ENCODE results near the gene TNFRSF14. TPM values are rescaled to one million over a fixed set of nuclear protein-coding genes. Genes with fewer than 3 reads are reported as not detected.

TNFRSF14 gene
- total and polyA plus RNA-seq, 2 of the 13 experiments (the other 11 are each of a cell fraction or from before 2014, with no cell fraction given) = 11.9 to 49.9 TPM

DNA sequence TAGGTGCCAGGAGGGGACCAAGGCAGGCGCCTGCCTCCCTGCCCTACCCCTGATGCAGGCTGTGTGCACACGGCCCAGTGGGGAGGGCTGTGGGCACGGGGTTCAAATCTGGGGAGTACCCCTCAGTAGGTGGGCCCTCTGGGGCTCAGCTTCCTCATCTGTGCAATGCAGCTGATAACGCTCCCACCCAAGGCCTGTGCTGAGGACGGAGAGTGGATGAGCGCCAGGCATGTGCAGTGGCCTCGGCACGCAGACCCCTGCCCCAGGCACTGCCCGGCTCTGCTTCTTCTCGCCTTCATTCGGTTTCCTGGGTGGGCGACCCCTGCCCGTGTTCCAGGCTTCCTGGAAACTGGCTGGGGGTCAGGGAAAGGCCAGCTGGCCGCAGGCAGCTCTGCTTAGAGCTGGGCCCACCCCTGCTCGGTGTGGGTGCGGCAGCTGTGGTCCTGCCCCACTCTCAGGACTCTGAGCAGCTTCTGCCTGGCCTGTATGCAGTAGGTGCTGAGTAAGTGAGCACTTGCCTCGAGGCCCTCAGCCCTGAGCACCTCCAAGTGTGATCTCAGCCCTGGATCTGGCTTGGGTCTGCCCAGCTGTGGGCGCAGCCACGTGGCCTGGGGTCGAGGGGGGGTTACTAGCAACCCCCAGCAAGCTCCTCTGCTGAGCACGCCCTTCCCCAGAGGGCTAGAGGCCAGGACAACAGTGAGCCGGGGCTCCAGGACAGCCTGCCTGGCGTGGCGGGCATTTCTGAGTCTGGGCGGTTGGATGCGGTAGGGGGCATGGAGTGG is 11.9 kb upstream of the TNFRSF14 start (continued):
- TF ChIP-seq ZHX2 (IDR thresholded peaks at IDR 0.05; ENCODE audit: low read depth) (no peak), ZHX2 (CRISPR knock-in tag; IDR thresholded peaks at IDR 0.05; ENCODE audit: borderline replicate concordance) (no peak), SP4 (CRISPR knock-in tag; IDR thresholded peaks at IDR 0.05) (0 out of 2 replicates have a peak, but pooled peaks have one; percentile 16), ZNF761 (CRISPR knock-in tag; conservative IDR thresholded peaks at IDR 0.05) (0 out of 2 replicates have a peak, but pooled peaks have one; percentile 41), ZEB1 (IDR thresholded peaks at IDR 0.05; ENCODE audit: insufficient replicate concordance, low read depth) (no peak), STAG1 (CRISPR knock-in tag; IDR thresholded peaks at IDR 0.05) (no peak), ZNF781 (CRISPR knock-in tag; IDR thresholded peaks at IDR 0.05; ENCODE audit: borderline replicate concordance, not compliant biosample characterization) (no peak), SAFB2 (CRISPR knock-in tag; IDR thresholded peaks at IDR 0.05; ENCODE audit: borderline replicate concordance, low read depth) (no peak), TOPORS (CRISPR knock-in tag; IDR thresholded peaks at IDR 0.05) (no peak), BRD4 (CRISPR knock-in tag; IDR thresholded peaks at IDR 0.05) (no peak), POLR2A (IDR thresholded peaks at IDR 0.05; ENCODE audit: insufficient read depth in 1 of 2, low read depth in 2 of 2, low read length in 2 of 2) (no peak), ZNF839 (CRISPR knock-in tag; IDR thresholded peaks at IDR 0.05; ENCODE audit: borderline replicate concordance) (no peak), ZNF446 (CRISPR knock-in tag; IDR thresholded peaks at IDR 0.05) (no peak), NFE2L1 (CRISPR knock-in tag; IDR thresholded peaks at IDR 0.05; ENCODE audit: borderline replicate concordance) (no peak), ARHGAP35 (CRISPR knock-in tag; IDR thresholded peaks at IDR 0.05; ENCODE audit: borderline replicate concordance) (no peak), AKAP8 (CRISPR knock-in tag; IDR thresholded peaks at IDR 0.05) (no peak), PITX1 (CRISPR knock-in tag; IDR thresholded peaks at IDR 0.05) (peak; percentile 45; the same call in 1 of the 2 replicates)
- TF ChIP-seq, protein P1, sequence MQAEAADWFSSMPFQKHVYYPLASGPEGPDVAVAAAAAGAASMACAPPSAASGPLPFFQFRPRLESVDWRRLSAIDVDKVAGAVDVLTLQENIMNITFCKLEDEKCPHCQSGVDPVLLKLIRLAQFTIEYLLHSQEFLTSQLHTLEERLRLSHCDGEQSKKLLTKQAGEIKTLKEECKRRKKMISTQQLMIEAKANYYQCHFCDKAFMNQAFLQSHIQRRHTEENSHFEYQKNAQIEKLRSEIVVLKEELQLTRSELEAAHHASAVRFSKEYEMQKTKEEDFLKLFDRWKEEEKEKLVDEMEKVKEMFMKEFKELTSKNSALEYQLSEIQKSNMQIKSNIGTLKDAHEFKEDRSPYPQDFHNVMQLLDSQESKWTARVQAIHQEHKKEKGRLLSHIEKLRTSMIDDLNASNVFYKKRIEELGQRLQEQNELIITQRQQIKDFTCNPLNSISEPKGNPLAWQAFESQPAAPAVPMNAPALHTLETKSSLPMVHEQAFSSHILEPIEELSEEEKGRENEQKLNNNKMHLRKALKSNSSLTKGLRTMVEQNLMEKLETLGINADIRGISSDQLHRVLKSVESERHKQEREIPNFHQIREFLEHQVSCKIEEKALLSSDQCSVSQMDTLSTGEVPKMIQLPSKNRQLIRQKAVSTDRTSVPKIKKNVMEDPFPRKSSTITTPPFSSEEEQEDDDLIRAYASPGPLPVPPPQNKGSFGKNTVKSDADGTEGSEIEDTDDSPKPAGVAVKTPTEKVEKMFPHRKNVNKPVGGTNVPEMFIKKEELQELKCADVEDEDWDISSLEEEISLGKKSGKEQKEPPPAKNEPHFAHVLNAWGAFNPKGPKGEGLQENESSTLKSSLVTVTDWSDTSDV (CRISPR knock-in tag; IDR thresholded peaks at IDR 0.05) = no peak
- TF ChIP-seq, protein P2, sequence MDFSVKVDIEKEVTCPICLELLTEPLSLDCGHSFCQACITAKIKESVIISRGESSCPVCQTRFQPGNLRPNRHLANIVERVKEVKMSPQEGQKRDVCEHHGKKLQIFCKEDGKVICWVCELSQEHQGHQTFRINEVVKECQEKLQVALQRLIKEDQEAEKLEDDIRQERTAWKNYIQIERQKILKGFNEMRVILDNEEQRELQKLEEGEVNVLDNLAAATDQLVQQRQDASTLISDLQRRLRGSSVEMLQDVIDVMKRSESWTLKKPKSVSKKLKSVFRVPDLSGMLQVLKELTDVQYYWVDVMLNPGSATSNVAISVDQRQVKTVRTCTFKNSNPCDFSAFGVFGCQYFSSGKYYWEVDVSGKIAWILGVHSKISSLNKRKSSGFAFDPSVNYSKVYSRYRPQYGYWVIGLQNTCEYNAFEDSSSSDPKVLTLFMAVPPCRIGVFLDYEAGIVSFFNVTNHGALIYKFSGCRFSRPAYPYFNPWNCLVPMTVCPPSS (IDR thresholded peaks at IDR 0.05) = no peak

All from HepG2 (cell line).